Type B pancreatic cell (in vitro differentiated cells): ENCODE results near the gene MPZL1. TPM values are rescaled to one million over a fixed set of nuclear protein-coding genes. Genes with fewer than 3 reads are reported as not detected.

Source experiments
- DNase-seq: peaks from one replicate; pipeline ENCODE4 v3.0.0; 2021; ENCODE audit warnings: mixed read lengths; ENCODE audit not compliant: unreplicated experiment; ENCODE audit errors: extremely low spot score
- H3K27ac Mint-ChIP-seq: 2 replicates; pipeline ENCODE4 v1.8.0; 2021; ENCODE audit warnings: mild to moderate bottlenecking, mixed read lengths
- H3K27me3 Mint-ChIP-seq: 2 replicates; pipeline ENCODE4 v1.8.0; 2021; ENCODE audit warnings: mixed read lengths
- H3K36me3 Mint-ChIP-seq: 2 replicates; pipeline ENCODE4 v1.8.0; 2021; ENCODE audit warnings: mixed read lengths
- H3K4me1 Mint-ChIP-seq: one replicate; pipeline ENCODE4 v1.8.0; 2021; ENCODE audit warnings: mixed read lengths; ENCODE audit not compliant: unreplicated experiment
- H3K4me3 Mint-ChIP-seq: 2 replicates; pipeline ENCODE4 v1.8.0; 2021; ENCODE audit warnings: mild to moderate bottlenecking, mixed read lengths
- H3K9me3 Mint-ChIP-seq: 2 replicates; pipeline ENCODE4 v1.8.0; 2021; ENCODE audit warnings: mixed read lengths
- CTCF ChIP-seq: fragments of 200-600 bp; sonication (generic); conservative IDR thresholded peaks from 2 replicates; pipeline ENCODE4 v1.5.0; 2021; ENCODE audit warnings: antibody characterized with exemption, mild to moderate bottlenecking
- total RNA-seq: library from RNA; stranded (reverse); gene quantifications from 2 replicates; pipeline ENCODE4 v1.2.1, GENCODE V29; 2021; ENCODE audit warnings: low replicate concordance

Gene MPZL1
- total RNA-seq, 1 donor from 2014 or later = 103 TPM

GRCh38 chr1:167765496-167765895 lies 43.7 kb downstream of the MPZL1 start:
- Mint-ChIP-seq H3K4me3 (no peak overlapping the region), H3K36me3 (peaks cover 33% of the 10 kb centered on the region), H3K27ac (no peak overlapping the region), H3K27me3 (no peaks in the 10 kb centered on the region), H3K4me1 (peaks cover 14% of the 10 kb centered on the region), H3K9me3 (no peaks in the 10 kb centered on the region)
- no peak for DNase-seq
- no peak for TF ChIP-seq CTCF

DNA sequence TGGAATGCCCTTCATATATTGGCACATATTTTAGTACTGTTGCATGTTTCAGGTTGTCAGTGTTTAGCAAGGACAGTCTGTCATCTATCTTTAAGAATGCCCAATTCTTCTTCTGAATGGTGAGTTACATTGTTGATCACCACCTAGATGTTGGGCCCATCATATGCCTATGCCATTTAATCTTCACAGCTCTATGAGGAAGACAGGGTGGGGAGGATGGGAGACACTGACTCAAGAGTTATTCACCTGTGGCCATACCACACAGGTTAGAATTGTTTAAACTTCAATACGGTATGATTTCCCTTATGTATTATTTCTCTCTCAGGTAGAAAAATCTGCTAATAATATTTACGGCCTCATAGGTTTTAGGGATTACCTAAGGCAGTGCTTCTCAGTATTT lies 44.8 kb downstream of the MPZL1 start:
- peaks cover 3% of the 10 kb centered on the region for H3K4me1 Mint-ChIP-seq
- no peak overlapping the region for H3K27ac Mint-ChIP-seq
- no peaks in the 10 kb centered on the region for H3K27me3 Mint-ChIP-seq
- H3K9me3 Mint-ChIP-seq = no peaks in the 10 kb centered on the region
- no peak overlapping the region for H3K4me3 Mint-ChIP-seq
- no peak for TF ChIP-seq CTCF
- peaks cover 39% of the 10 kb centered on the region for H3K36me3 Mint-ChIP-seq
- DNase-seq = no peak

DNA sequence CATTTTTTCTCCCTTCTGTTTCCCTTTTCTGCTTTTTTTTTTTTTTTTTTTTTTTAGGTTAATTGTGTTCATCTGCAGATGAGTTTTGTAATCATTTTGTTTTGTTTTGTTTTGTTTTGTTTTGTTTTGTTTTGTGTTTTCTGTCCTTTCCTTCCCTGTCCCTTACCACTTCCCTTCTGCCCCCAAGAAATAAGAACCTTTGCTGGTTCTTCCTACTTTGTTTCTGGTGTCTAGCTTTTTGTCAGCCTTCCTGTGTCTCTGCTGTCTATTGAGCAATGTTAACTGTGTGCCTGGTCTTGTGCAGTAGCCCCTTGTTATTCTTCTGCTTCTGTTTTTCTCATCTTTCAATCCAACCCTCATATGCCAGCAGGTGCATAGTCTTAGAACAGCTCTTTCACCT lies 46.0 kb downstream of the MPZL1 start:
- no peaks in the 10 kb centered on the region for H3K27me3 Mint-ChIP-seq
- H3K9me3 Mint-ChIP-seq = no peaks in the 10 kb centered on the region
- TF ChIP-seq CTCF = no peak
- DNase-seq = no peak
- H3K4me3 Mint-ChIP-seq = no peak overlapping the region
- peaks cover 50% of the 10 kb centered on the region for H3K36me3 Mint-ChIP-seq
- H3K4me1 Mint-ChIP-seq = no peaks in the 10 kb centered on the region
- H3K27ac Mint-ChIP-seq = no peak overlapping the region

DNA sequence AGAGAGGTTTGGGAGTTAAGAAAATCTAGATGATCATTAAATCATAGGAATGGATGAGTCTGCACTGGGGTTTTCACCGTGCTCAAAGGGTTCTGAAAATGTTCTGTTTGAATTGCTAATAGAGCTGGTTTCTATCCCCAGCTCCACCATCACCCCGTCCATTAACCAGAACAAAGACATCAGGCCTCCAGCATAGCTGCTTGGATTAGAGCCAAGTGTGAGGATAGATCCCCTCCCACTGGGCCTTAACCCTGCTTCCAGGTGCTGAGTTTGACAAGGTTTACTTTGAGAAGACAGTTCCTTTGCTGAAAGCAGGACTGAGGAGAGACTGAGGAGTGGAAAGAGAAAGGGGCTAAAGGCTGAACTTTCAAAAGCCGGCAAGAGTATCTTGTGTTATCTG lies 48.3 kb downstream of the MPZL1 start:
- Mint-ChIP-seq H3K9me3 (no peaks in the 10 kb centered on the region), H3K4me3 (no peak overlapping the region), H3K27ac (no peak overlapping the region), H3K27me3 (no peaks in the 10 kb centered on the region), H3K36me3 (peaks cover 68% of the 10 kb centered on the region), H3K4me1 (no peaks in the 10 kb centered on the region)
- DNase-seq = no peak
- no peak for TF ChIP-seq CTCF

GRCh38 chr1:167772436-167772835 lies 50.7 kb downstream of the MPZL1 start:
- no peak for TF ChIP-seq CTCF
- no peak for DNase-seq
- H3K27me3 Mint-ChIP-seq = no peaks in the 10 kb centered on the region
- H3K4me1 Mint-ChIP-seq = no peaks in the 10 kb centered on the region
- no peak overlapping the region for H3K27ac Mint-ChIP-seq
- no peak overlapping the region for H3K4me3 Mint-ChIP-seq
- no peaks in the 10 kb centered on the region for H3K9me3 Mint-ChIP-seq
- H3K36me3 Mint-ChIP-seq = peaks cover 79% of the 10 kb centered on the region

DNA sequence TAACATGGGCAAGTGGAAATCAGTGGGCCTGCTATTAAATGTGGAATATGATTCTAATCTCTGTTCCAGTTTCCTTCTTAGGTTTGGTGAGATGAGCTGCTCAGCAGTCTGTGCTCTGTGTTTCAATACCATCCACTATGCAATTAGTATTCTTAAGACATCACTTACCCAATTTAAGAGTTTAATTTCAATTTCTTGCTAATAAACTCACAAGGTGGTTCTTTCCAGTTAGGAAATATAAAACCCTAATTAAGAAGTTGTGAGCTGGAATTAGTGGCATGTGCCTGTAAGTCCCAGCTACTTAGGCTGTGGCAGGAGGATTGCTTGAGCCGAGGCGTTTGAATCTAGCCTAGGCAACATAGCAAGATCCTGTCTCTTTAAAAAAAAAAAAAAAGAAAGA lies 51.7 kb downstream of the MPZL1 start:
- Mint-ChIP-seq H3K4me3 (no peak overlapping the region), H3K27me3 (no peaks in the 10 kb centered on the region), H3K36me3 (peaks cover 77% of the 10 kb centered on the region), H3K4me1 (no peaks in the 10 kb centered on the region), H3K27ac (no peak overlapping the region), H3K9me3 (no peaks in the 10 kb centered on the region)
- DNase-seq = no peak
- TF ChIP-seq CTCF = no peak
